PC-3 (cell line): ENCODE data around the gene MIOX. TPM values are rescaled to one million over a fixed set of nuclear protein-coding genes. Genes with fewer than 3 reads are reported as not detected.

Source experiments
- ATAC-seq: fragments of 200-7000 bp; cut with Tn5 transposase; 2 replicates; pipeline ENCODE4 v1.9.1; 2020; ENCODE audit warnings: mild to moderate bottlenecking, moderate library complexity
- BruUV-seq: library from RNA; stranded (reverse); fragments of 400-500 nt; replicated peaks from 2 replicates; lab custom pipeline; 2021; lab: Mats Ljungman, UMichigan
- CTCF ChIA-PET: fragments of 300-600 bp; sonication (Branson Sonifier 250); formaldehyde crosslinking; loops from one replicate; lab custom pipeline; 2022; ENCODE audit warnings: antibody characterized with exemption; lab: Charles Lee
- POLR2A ChIA-PET: fragments of 300-600 bp; sonication (Branson Sonifier 250); formaldehyde crosslinking; loops from one replicate; lab custom pipeline; 2022; ENCODE audit warnings: antibody characterized with exemption; ENCODE audit not compliant: unreplicated experiment; lab: Charles Lee
- DNase-seq: peaks from one replicate; pipeline ENCODE4 v3.0.0-alpha.2; 2015
- H2AFZ ChIP-seq: fragments of 300-600 bp; sonication (generic); 2 replicates; pipeline ENCODE4 v1.6.0; 2016; ENCODE audit warnings: antibody characterized with exemption, low read length
- H3F3A ChIP-seq: fragments of 300-600 bp; sonication (generic); one replicate; pipeline ENCODE4 v1.6.0; 2017; ENCODE audit warnings: antibody characterized with exemption, low read length, control low read depth, mild to moderate bottlenecking; ENCODE audit not compliant: unreplicated experiment
- H3K27ac ChIP-seq: fragments of 300-600 bp; sonication (generic); 2 replicates; pipeline ENCODE4 v1.5.1; 2016; ENCODE audit warnings: mild to moderate bottlenecking, low read length
- H3K27me3 ChIP-seq: fragments of 300-600 bp; sonication (generic); 2 replicates; pipeline ENCODE4 v1.6.1; 2016; ENCODE audit warnings: low read length, mixed read lengths
- H3K36me3 ChIP-seq: fragments of 300-600 bp; sonication (generic); 2 replicates; pipeline ENCODE4 v1.6.1; 2016; ENCODE audit warnings: low read depth, mixed run types, low read length, mixed read lengths
- H3K4me1 ChIP-seq: fragments of 300-600 bp; sonication (generic); 2 replicates; pipeline ENCODE4 v1.5.1; 2016; ENCODE audit warnings: low read length; ENCODE audit not compliant: insufficient read depth
- H3K4me2 ChIP-seq: fragments of 300-600 bp; sonication (generic); 2 replicates; pipeline ENCODE4 v1.6.0; 2016; ENCODE audit warnings: low read length
- H3K4me3 ChIP-seq: fragments of 300-600 bp; sonication (generic); 2 replicates; pipeline ENCODE4 v1.5.1; 2016; ENCODE audit warnings: mild to moderate bottlenecking, low read length, mixed read lengths
- H3K79me2 ChIP-seq: fragments of 300-600 bp; sonication (generic); 2 replicates; pipeline ENCODE4 v1.6.1; 2017; ENCODE audit warnings: low read length, mixed read lengths
- H3K9ac ChIP-seq: fragments of 300-600 bp; sonication (generic); 2 replicates; pipeline ENCODE4 v1.6.0; 2016; ENCODE audit warnings: mild to moderate bottlenecking, low read length
- H3K9me2 ChIP-seq: fragments of 300-600 bp; sonication (generic); replicated peaks from 2 replicates; pipeline ENCODE4 v1.6.1; 2016; ENCODE audit warnings: mixed run types, low read length, mixed read lengths
- H3K9me3 ChIP-seq: fragments of 300-600 bp; sonication (generic); 2 replicates; pipeline ENCODE4 v1.6.1; 2016; ENCODE audit warnings: low read length, mixed read lengths
- H4K20me1 ChIP-seq: fragments of 300-600 bp; sonication (generic); 2 replicates; pipeline ENCODE4 v1.6.1; 2016; ENCODE audit warnings: low read length, mixed read lengths
- EZH2 ChIP-seq: fragments of 300-600 bp; sonication (generic); IDR thresholded peaks from one replicate; pipeline ENCODE4 v1.6.1; 2017; ENCODE audit warnings: antibody characterized with exemption, mild to moderate bottlenecking, low read length; ENCODE audit not compliant: unreplicated experiment
- EZH2phosphoT487 ChIP-seq: fragments of 300-600 bp; sonication (generic); IDR thresholded peaks from 2 replicates; pipeline ENCODE4 v1.6.1; 2018; ENCODE audit warnings: mild to moderate bottlenecking, antibody characterized with exemption, low read length, borderline replicate concordance
- intact Hi-C: fragments of 100-400 bp; cut with micrococcal nuclease; formaldehyde crosslinking; loops from 2 replicates; pipeline ENCODE4 v1.9.0; 2023
- total RNA-seq: library from RNA; depleted of rRNA; stranded (reverse); fragments of >200 nt; gene quantifications from 2 replicates; pipeline ENCODE4 v1.2.3, GENCODE V29; 2014
- TF ChIP-seq, protein P1 (sequence below): fragments of 300-600 bp; sonication (generic); conservative IDR thresholded peaks from 2 replicates; pipeline ENCODE4 v1.5.1; 2017; ENCODE audit warnings: antibody characterized with exemption, low read depth, mild to moderate bottlenecking, low read length

Gene MIOX
- total RNA-seq, 1 experiment from 2014 or later = not detected

DNA sequence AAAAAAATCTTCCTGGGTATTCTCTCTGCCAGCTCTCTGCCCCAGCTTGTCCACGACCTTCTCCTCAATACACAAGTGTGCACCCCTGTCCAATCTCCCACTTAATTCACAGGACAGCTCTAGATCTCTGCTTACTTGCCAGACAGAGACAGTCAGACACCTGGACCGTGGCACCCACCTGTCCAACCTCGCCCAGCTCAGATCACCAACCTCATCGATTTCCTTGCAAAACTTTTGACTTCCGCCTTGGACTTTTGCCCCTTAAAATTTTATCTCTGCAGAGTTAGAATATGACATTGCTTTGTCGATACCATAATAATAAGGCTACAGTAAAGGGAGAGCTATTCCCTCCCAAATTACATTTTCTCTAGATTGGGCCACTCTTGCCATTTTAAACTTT is 10.4 kb downstream of the MIOX start:
- no peak for TF ChIP-seq EZH2
- TF ChIP-seq, protein P1, sequence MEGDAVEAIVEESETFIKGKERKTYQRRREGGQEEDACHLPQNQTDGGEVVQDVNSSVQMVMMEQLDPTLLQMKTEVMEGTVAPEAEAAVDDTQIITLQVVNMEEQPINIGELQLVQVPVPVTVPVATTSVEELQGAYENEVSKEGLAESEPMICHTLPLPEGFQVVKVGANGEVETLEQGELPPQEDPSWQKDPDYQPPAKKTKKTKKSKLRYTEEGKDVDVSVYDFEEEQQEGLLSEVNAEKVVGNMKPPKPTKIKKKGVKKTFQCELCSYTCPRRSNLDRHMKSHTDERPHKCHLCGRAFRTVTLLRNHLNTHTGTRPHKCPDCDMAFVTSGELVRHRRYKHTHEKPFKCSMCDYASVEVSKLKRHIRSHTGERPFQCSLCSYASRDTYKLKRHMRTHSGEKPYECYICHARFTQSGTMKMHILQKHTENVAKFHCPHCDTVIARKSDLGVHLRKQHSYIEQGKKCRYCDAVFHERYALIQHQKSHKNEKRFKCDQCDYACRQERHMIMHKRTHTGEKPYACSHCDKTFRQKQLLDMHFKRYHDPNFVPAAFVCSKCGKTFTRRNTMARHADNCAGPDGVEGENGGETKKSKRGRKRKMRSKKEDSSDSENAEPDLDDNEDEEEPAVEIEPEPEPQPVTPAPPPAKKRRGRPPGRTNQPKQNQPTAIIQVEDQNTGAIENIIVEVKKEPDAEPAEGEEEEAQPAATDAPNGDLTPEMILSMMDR = no peak
- no peak for TF ChIP-seq EZH2phosphoT487
- Histone ChIP-seq H3F3A (no peaks in the 10 kb centered on the region), H3K9ac (no peak overlapping the region), H3K36me3 (no peaks in the 10 kb centered on the region), H3K79me2 (no peaks in the 10 kb centered on the region), H4K20me1 (no peaks in the 10 kb centered on the region), H2AFZ (no peak overlapping the region), H3K27ac (no peak overlapping the region), H3K9me3 (no peaks in the 10 kb centered on the region), H3K4me3 (no peak overlapping the region), H3K9me2 (no peaks in the 10 kb centered on the region), H3K4me1 (no peaks in the 10 kb centered on the region), H3K4me2 (no peak overlapping the region), H3K27me3 (no peaks in the 10 kb centered on the region)
- no peak for ATAC-seq
- no TSS peak for BruUV-seq
- no peak for DNase-seq
- POLR2A ChIA-PET = interaction anchor here (1.6 kb wide), 1 partner anchor 11 kb away, joined by 5 read pairs; the partner anchor contains the start of gene LMF2
- CTCF ChIA-PET = interaction anchor here (0.6 to 0.7 kb wide), 2 partner anchors 124 to 298 kb away, joined by 3 to 4 read pairs; no protein-coding TSS in a partner anchor
- intact Hi-C loops = no loop called here

DNA sequence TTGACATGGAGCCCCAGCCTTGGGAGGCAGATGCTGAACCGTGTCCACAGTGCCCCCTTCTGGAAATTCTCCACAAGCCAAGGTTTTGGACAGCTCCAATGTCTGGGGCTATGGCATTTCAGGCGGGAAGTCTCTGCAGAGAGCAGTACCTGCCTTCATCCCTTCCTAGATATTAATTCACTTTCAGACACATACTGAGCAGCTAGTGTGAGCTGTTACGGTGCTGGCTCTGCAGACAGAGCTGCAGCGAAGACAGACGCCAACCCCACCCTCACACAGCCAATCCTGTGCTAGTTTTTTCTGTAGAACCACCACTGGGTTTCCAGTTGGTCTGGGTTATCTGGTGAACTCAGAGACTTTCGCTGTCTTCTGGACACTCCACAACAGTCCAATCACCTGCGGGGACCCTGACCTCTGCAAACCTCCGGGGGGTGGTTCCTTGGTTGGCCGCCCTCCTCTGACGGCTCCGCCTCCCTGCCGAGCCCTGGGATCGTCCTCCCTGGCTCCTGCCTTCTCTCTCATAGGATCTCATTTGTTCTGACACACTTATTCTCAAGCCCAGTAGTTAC is 11.7 kb downstream of the MIOX start:
- H3K36me3 ChIP-seq = no peaks in the 10 kb centered on the region
- intact Hi-C loops = no loop called here
- H3K27ac ChIP-seq = no peak overlapping the region
- no peaks in the 10 kb centered on the region for H3K79me2 ChIP-seq
- no peaks in the 10 kb centered on the region for H3K4me1 ChIP-seq
- ChIA-PET POLR2A (no interaction called here), CTCF (interaction anchor here (0.7 to 0.9 kb wide), 2 partner anchors 33 to 67 kb away, joined by 3 to 5 read pairs; no protein-coding TSS in a partner anchor)
- peak; percentile 81 for ATAC-seq
- no peak for TF ChIP-seq EZH2
- TF ChIP-seq, protein P1 = peak; percentile 59
- no peaks in the 10 kb centered on the region for H3K27me3 ChIP-seq
- no TSS peak for BruUV-seq
- DNase-seq = peak; percentile 63
- no peak overlapping the region for H3K9ac ChIP-seq
- H3K4me2 ChIP-seq = no peak overlapping the region
- no peaks in the 10 kb centered on the region for H3F3A ChIP-seq
- H3K4me3 ChIP-seq = no peak overlapping the region
- H3K9me3 ChIP-seq = no peaks in the 10 kb centered on the region
- H4K20me1 ChIP-seq = no peaks in the 10 kb centered on the region
- no peak overlapping the region for H2AFZ ChIP-seq
- H3K9me2 ChIP-seq = no peaks in the 10 kb centered on the region

DNA sequence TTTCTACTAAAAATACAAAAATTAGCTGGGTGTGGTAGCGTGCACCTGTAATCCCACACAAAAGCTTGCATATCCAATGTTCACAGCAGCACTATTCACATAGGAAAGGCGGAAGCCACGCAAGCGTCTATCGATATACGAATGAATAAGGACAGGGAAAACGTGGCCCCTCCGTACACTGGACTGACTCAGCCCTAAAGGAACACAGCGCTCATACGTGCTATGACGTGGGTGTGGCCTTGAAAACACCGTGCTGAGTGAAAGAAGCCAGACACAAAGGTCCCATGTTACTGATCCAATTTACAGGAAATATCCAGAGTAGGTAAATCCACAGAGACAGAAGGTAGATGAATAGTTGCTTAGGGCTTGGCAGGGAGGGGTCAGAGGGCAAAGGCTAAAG is 13.8 kb downstream of the MIOX start:
- Histone ChIP-seq H3K9me2 (no peaks in the 10 kb centered on the region), H3K4me1 (no peaks in the 10 kb centered on the region), H3K4me3 (no peak overlapping the region), H3K9ac (no peak overlapping the region), H3K79me2 (no peaks in the 10 kb centered on the region), H3K4me2 (no peak overlapping the region), H3F3A (no peaks in the 10 kb centered on the region), H3K36me3 (no peaks in the 10 kb centered on the region), H3K27ac (no peak overlapping the region), H4K20me1 (no peaks in the 10 kb centered on the region), H3K9me3 (no peaks in the 10 kb centered on the region), H2AFZ (no peak overlapping the region), H3K27me3 (no peaks in the 10 kb centered on the region)
- intact Hi-C loops = no loop called here
- DNase-seq (no peak), ATAC-seq (no peak)
- no peak for TF ChIP-seq EZH2
- no peak for TF ChIP-seq EZH2phosphoT487
- TF ChIP-seq, protein P1 = no peak
- POLR2A ChIA-PET = no interaction called here
- no TSS peak for BruUV-seq
- CTCF ChIA-PET = no interaction called here
